ENCODE measurements around the gene ATP6V0E1.
"Not testable (repeated sequence)": the region's sequence is repeated elsewhere in the genome, so short reads cannot be mapped to it uniquely, and the experiment has no call there.

The ATP6V0E1 gene

DNA sequence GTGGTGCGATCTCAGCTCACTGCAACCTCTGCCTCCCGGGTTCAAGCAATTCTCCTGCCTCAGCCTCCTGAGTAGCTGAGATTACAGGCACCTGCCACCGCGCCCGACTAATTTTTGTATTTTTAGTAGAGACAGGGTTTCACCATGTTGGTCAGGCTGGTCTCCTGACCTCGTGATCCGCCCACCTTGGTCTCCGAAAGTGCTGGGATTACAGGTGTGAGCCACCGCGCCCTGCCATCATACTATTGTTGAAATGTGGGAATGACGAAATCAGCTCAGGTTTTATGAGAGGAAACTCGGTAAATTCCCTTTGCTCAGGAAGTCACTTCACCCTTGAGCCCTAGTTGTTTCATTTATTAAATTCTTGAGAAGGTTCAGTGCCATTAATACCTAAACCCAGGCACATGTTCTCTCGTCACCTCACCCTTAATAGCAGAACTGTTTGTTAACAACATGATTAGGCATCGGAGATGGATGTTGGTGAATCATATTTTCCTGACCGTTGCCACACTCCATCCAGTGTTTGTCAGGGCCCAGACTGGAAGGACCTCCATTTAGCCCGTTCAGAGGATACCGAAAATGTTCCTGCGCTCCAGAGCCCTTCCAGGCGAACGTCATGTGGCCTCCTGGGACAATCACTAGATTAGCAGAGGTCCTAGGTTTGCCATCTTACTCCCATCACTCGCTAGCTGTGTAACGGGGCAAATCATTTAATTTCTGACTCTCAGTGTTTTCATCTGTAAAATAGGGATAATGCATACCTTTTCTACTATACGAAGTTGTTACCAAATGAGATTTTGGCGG, 52.5 kb downstream of the ATP6V0E1 start:
- TF ChIP-seq, protein P1, sequence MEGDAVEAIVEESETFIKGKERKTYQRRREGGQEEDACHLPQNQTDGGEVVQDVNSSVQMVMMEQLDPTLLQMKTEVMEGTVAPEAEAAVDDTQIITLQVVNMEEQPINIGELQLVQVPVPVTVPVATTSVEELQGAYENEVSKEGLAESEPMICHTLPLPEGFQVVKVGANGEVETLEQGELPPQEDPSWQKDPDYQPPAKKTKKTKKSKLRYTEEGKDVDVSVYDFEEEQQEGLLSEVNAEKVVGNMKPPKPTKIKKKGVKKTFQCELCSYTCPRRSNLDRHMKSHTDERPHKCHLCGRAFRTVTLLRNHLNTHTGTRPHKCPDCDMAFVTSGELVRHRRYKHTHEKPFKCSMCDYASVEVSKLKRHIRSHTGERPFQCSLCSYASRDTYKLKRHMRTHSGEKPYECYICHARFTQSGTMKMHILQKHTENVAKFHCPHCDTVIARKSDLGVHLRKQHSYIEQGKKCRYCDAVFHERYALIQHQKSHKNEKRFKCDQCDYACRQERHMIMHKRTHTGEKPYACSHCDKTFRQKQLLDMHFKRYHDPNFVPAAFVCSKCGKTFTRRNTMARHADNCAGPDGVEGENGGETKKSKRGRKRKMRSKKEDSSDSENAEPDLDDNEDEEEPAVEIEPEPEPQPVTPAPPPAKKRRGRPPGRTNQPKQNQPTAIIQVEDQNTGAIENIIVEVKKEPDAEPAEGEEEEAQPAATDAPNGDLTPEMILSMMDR (IDR thresholded peaks at IDR 0.05; ENCODE audit: low read depth, low read length, missing control alignments), result no peak
- DNase-seq (ENCODE audit: low read depth), result no peak
- in situ Hi-C loops (cut with HindIII; ENCODE audit: low sequenced_read_pairs), result no loop called here
- H3K4me3 ChIP-seq (ENCODE audit: low read depth, low read length), result no peak overlapping the region

DNA sequence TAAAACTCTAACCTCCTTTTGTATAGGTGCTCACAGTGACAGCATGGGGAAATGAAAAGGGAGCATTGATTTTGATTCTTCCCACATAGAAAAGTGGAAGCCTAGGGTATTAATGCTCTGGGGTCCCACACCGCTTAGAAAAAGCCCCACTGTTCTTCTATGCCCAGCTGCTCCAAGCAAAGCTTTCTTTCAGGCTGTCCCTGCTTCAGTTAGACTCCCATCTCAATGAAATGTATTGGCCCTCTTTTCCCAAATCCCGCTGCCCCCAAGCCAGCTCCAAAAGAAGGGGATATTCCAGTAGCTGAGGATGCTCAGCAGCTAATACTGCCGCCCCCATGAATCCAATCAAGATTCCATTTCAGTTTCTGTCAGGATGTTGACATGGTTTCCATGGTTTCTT, 55.6 kb downstream of the ATP6V0E1 start:
- in situ Hi-C loops (cut with HindIII; ENCODE audit: low sequenced_read_pairs), result no loop called here
- no peak overlapping the region for H3K4me3 ChIP-seq (ENCODE audit: low read depth, low read length)
- TF ChIP-seq, protein P1 (IDR thresholded peaks at IDR 0.05; ENCODE audit: low read depth, low read length, missing control alignments), result no peak
- no peak for DNase-seq (ENCODE audit: low read depth)

- in situ Hi-C loops (cut with HindIII; ENCODE audit: low sequenced_read_pairs), result no loop called here
- no peak overlapping the region for H3K4me3 ChIP-seq (ENCODE audit: low read depth, low read length)
- TF ChIP-seq, protein P1 (IDR thresholded peaks at IDR 0.05; ENCODE audit: low read depth, low read length, missing control alignments), result no peak
- no peak for DNase-seq (ENCODE audit: low read depth)
Measured at GRCh38 chr5:173039964-173040363, 56.4 kb downstream of the ATP6V0E1 start.

DNA sequence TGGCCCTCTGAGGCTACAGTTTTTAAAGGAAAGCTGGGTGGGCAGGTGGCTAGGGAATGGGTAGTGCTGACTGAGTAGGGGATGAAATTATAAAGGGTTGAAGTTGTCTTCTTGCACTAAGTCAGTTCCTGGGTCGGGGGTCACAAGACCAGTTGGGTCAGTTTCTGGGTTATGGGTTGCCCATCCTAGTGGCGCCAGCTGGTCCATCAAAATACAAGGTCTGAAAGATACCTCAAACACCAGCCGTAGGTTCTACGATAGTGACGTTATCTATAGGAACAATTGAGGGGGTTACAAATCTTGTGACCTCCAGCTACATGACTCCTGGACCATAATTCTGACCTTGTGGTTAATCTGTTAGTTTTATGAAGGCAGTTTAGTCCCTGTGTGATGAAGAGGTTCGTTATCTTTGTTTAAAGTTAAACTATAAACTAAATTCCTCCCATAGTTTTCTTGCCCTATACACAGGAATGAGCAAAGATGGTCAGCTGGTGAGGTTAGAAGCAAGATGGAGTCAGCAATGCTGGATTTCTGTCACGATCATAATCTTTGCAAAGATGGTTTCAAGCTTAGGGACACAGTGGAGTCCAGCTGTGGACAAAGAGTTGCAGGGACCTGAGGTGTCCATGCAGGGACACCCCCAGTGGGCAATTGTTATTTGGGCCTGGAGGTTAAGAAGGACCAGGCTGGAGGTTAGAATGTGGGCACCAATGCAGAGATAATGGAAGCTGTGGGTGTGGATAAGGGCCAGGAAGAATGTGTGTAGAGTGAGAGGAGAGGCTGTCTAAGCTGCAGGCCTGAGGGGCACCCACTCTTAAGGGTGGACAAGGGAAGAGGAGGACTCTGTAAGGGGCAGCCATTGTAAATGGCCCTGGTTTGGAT, 58.6 kb downstream of the ATP6V0E1 start:
- DNase-seq (ENCODE audit: low read depth), result no peak
- in situ Hi-C loops (cut with HindIII; ENCODE audit: low sequenced_read_pairs), result no loop called here
- TF ChIP-seq, protein P1 (IDR thresholded peaks at IDR 0.05; ENCODE audit: low read depth, low read length, missing control alignments), result no peak
- no peak overlapping the region for H3K4me3 ChIP-seq (ENCODE audit: low read depth, low read length)

- TF ChIP-seq, protein P1 (IDR thresholded peaks at IDR 0.05; ENCODE audit: low read depth, low read length, missing control alignments), result no peak
- in situ Hi-C loops (cut with HindIII; ENCODE audit: low sequenced_read_pairs), result no loop called here
- no peak for DNase-seq (ENCODE audit: low read depth)
- H3K4me3 ChIP-seq (ENCODE audit: low read depth, low read length), result no peak overlapping the region
Measured at GRCh38 chr5:173042763-173043107, 59.2 kb downstream of the ATP6V0E1 start.

- in situ Hi-C loops (cut with HindIII; ENCODE audit: low sequenced_read_pairs), result no loop called here
- H3K4me3 ChIP-seq (ENCODE audit: low read depth, low read length), result no peak overlapping the region
- TF ChIP-seq, protein P1 (IDR thresholded peaks at IDR 0.05; ENCODE audit: low read depth, low read length, missing control alignments), result no peak
Measured at GRCh38 chr5:173045474-173045873, 61.9 kb downstream of the ATP6V0E1 start.

GRCh38 chr5:173047096-173047837, 63.7 kb downstream of the ATP6V0E1 start:
- H3K4me3 ChIP-seq (ENCODE audit: low read depth, low read length); in situ Hi-C loops (cut with HindIII; ENCODE audit: low sequenced_read_pairs); DNase-seq (ENCODE audit: low read depth): not testable (repeated sequence)

More at GRCh38 chr5:173045474-173045873, 61.9 kb downstream of the ATP6V0E1 start:
- no peak for DNase-seq (ENCODE audit: low read depth)

All from astrocyte of the cerebellum (primary cell).